GM19395 (cell line): ENCODE data around the gene NEU3.
"Not testable (repeated sequence)": the region's sequence is repeated elsewhere in the genome, so short reads cannot be mapped to it uniquely, and the experiment has no call there.

Experiments used
- ATAC-seq: cut with Tn5 transposase; IDR thresholded peaks from one replicate; pipeline ENCODE4 v1.9.1; 2021; ENCODE audit warnings: mild to moderate bottlenecking, moderate library complexity; ENCODE audit not compliant: unreplicated experiment

Gene NEU3

GRCh38 chr11:74981888-74982287 is 6.8 kb upstream of the NEU3 start:
- ATAC-seq: no peak

DNA sequence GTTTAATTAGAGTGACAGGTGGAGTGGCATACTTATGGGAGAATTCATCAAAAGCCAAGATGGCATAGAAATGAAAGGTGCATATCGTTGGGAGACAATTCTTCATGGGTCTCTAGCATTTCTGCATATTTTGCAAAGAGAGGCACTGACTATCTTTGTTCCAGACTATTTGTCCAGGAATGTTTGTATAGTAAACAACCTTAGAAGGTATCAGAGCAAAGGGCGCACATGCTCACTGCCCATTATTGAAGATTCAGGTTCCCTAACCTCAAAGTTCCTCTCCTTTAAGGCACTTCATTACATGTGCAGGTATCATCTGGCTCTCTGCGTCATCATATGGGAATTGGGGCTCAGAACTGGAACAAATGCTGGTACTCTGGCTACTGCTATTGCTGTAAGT is 4.7 kb upstream of the NEU3 start:
- no peak for ATAC-seq

DNA sequence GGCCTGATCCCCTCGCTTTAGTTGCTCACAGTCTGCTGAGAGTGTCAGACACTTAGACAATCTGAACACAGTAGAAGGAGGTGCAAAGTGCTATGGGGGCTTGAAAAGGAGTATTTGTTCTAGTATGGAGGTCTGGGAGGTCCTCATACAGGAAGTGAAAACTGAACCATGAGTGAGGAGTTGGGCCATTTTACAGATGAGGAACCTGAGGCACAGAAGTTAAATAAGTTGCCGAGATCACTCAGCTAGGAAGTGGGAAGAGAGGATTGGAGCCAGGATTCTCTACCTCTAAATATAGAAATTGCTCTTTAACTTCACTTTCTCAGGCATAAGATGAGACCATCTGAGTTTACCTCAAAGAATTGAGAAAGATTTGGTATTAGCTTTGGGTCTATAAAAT is 4.0 kb upstream of the NEU3 start:
- ATAC-seq: no peak

- peak; percentile 21 for ATAC-seq
Observed at GRCh38 chr11:74989260-74989638, 516 bp downstream of the NEU3 start.

GRCh38 chr11:74990150-74990549 is 1.4 kb downstream of the NEU3 start:
- not testable (repeated sequence) for ATAC-seq

DNA sequence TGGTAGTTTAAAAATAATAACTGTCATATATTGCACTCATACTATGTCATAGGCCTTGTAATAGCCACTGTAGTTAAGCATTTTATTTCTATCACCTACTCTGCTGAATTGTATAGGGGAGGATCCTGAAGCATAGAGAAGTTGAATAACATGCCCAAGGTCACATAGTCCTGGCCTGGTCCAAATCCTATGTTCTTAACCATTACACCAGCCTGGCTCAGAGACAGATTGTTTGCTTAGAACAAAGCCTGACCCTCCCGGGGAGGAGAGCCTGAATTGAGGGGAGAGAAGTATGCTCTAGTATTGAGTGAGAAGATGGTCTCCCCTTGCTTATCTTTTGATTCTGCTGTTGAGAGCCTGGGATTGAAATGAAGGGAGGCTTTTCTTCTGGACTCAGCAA is 2.2 kb downstream of the NEU3 start:
- no peak for ATAC-seq

GRCh38 chr11:74992852-74993251 is 4.1 kb downstream of the NEU3 start:
- ATAC-seq: no peak

GRCh38 chr11:75000975-75001354 is 12.2 kb downstream of the NEU3 start:
- no peak for ATAC-seq

- no peak for ATAC-seq
Observed at GRCh38 chr11:75001686-75002085, 13.0 kb downstream of the NEU3 start.

DNA sequence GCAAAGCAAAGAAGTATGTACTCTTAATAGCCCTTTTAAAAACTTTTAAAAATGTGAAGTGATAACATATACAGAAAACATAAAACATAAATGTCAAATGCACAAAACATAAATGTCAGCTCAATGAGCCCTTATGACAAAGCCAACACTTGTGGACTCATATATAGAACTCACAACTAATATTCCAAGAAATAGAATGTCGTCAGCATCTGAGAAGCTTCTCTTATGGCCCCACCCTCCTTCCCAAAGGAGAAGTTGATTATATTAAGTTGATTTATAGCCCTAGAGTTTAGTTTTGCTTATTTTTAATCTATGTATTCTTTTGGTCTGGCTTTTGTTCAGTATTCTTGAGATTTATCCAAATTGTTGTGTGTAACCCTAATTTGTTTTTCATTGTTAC is 13.8 kb downstream of the NEU3 start:
- ATAC-seq: no peak

DNA sequence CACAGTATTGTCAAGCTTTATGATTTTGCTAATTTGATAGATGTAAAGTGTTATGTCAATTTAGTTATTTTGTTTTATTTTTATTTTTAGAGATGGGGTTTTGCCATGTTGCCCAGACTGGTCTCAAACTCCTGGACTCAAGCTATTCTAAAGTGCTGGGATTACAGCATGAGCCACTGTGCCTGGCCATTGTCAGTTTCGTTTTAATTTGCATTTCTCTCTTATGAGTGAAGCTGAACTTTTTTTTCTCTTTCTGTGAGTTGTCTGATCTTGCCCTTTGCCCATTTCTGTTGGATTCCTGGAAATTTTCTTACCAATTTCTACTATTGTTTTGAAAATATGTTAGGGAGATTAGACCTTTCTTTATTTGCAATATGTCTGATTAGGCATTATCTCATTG is 15.5 kb downstream of the NEU3 start:
- no peak for ATAC-seq

DNA sequence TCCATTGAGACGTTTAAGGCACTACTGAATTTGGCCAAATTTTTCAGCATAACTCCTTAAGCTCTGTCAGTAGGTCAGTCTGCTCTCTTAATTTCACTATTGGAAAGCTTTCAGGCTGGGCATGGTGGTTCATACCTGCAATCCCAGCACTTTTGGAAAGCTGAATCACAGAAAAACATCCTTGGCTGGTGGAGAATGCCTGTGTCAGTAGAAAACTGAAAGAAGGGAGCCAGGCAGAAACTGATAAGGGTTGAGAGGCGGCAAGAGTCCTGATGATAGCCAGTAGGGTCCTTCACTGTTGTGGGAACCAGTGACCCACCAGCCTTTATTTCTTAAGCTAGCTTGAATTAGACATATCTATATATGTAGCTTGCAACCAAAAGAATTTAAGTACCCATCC is 22.6 kb downstream of the NEU3 start:
- ATAC-seq: no peak

GRCh38 chr11:75011872-75012271 is 23.1 kb downstream of the NEU3 start:
- no peak for ATAC-seq

GRCh38 chr11:75013051-75013450 is 24.3 kb downstream of the NEU3 start:
- no peak for ATAC-seq

DNA sequence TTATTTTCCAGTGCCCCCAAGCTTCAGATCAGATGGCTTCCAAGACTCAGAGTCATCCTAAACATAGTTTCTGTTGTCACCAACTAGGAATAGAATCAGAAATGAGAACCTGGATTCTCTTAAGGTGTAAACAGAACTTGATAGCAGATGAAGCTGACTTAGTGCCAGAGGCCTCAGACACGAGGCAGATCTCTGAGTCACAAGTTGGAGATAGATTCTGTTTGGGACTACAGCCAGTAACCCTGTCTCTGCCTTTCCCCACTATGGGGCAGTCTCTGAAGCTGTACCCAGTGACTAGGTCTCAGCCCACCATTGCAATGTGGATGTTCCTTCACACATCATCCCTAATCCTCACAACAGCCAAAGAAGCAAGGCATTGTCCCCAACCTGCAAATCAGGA is 25.4 kb downstream of the NEU3 start:
- no peak for ATAC-seq

DNA sequence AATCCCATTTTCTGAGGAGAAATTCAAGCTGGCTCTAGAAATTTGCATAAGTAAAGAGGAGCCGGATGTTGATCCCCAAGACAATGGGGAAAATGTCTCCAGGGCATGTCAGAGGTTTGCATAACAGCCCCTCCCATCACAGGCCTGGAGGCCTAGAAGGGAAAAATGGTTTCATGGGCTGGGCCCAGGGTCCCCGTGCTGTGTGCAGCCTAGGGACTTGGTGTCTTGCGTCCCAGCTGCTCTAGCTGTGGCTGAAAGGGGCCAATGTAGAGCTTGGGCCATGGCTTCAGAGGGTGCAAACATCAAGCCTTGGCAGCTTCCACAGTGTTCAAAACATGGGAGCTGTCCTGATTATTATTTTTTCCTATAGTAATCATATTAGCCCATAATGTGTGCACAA is 30.5 kb downstream of the NEU3 start:
- not testable (repeated sequence) for ATAC-seq

DNA sequence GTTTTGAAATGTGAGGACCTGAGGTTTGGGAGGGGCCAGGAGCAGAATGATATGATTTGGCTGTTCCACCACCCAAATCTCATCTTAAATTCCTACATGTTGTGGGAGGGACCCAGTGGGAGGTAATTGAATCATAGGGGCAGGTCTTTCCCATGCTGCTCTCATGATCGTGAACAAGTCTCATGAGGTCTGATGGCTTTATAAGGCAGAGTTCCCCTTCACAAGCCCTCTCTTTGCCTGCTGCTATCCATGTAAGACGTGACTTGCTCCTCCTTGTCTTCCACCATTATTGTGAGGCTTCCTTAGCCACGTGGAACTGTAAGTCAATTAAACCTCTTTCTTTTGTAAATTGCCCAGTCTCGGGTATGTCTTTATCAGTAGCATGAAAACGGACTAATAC is 31.6 kb downstream of the NEU3 start:
- not testable (repeated sequence) for ATAC-seq

GRCh38 chr11:75022296-75022695 is 33.6 kb downstream of the NEU3 start:
- ATAC-seq: peak; percentile 79

GRCh38 chr11:75022759-75023396 is 34.1 kb downstream of the NEU3 start:
- ATAC-seq: peak; percentile 72

- ATAC-seq: no peak
Observed at GRCh38 chr11:75023446-75024067, 34.8 kb downstream of the NEU3 start.

DNA sequence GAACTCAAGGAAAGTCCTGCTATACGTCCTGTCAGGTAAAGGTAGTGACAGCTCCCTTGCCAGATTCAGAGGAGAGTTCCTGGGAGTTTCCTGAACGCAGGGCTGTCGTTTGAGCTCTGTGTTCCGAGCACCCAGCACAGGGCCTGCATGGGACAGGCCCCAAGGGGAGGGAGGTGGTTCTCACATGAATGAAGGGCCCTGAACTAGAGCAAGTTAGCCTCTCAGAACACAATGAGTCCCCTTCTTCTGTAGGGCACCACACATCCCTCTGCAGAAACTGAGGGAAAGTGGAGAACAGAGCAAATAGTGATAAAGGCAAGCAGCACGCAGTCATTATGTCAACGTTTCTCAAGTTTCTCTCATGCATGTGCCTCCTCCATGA is 35.3 kb downstream of the NEU3 start:
- ATAC-seq: no peak

DNA sequence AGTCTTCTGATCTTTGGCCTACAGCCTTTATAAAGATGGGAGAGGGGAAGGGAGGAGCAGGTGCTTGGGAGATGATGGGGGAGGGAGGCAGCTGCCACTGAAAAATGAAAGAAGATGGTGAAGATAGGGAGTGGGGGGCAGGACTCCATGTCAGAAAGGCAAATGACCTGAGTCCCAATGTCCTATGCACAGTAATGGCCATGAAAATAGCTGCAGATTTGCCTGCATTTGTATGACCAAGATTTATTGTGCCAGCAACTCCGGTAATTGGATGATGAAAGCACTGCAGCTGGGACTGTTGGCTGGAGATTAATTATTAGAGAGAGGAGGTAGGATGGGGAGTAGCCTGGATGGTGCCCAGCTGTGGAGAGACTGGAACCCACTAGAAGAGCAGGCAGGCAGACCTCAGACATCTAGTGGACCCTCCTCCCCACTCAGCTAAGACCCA is 36.1 kb downstream of the NEU3 start:
- ATAC-seq: no peak

DNA sequence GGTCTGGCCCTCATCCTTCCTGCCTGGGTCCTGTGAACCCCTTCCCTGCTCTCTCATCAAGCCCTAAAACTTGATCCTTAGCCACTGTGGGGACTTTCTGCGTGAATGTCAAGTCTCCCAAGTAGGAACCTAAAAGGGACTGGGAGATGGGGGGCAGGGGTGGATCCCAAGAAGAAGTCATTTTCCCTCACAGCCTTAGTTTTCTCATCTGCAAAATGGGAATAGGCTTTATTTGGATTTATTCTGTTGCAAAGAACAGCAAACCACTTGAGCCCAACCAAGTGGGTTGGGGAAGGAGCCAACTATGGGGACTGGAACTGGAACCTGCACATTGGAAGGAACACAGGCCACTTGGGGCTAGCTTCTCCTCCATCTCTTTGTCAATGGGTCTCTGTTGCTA is 36.8 kb downstream of the NEU3 start:
- ATAC-seq: no peak
